ENCODE data around the gene FLNB. TPM values are rescaled to one million over a fixed set of nuclear protein-coding genes. Genes with fewer than 3 reads are reported as not detected.

Gene FLNB
- total and polyA plus RNA-seq, 2 of the 8 experiments (the other 6 are each of a cell fraction or from before 2014, with no cell fraction given), result 72.3 to 118 TPM

- TF ChIP-seq SAP30 (IDR thresholded peaks at IDR 0.05; ENCODE audit: insufficient read depth, insufficient replicate concordance, low read length) (no peak), RBBP5 (IDR thresholded peaks at IDR 0.05; ENCODE audit: borderline replicate concordance, low read depth, low read length) (no peak)
These were observed 123.0 kb downstream of the FLNB start (continued) for GRCh38 chr3:58131101-58131825.
